Measurements from ENCODE around the gene VWA5B1. TPM values are rescaled to one million over a fixed set of nuclear protein-coding genes. Genes with fewer than 3 reads are reported as not detected.

VWA5B1 gene
- total and polyA plus RNA-seq, 2 of the 8 experiments (the other 6 are each of a cell fraction or from before 2014, with no cell fraction given) = 0.54 to 2.3 TPM

- TF ChIP-seq CTCF (IDR thresholded peaks at IDR 0.05; ENCODE audit: control extremely low read depth in 1 of 3, insufficient read depth in 1 of 3, low read depth in 1 of 3, low read length in 3 of 3) = no peak
- TF ChIP-seq CBX8 (IDR thresholded peaks at IDR 0.05; ENCODE audit: borderline replicate concordance, low read depth, low read length) = no peak
- no peak for TF ChIP-seq TCF12 (IDR thresholded peaks at IDR 0.05; ENCODE audit: low read depth, low read length)
- TF ChIP-seq EZH2 (IDR thresholded peaks at IDR 0.05; ENCODE audit: low read depth, low read length, severe bottlenecking) = no peak
Observed at GRCh38 chr1:20328201-20328600, 37.5 kb downstream of the VWA5B1 start (continued).

Data from H1 (cell line).